Measurements from ENCODE around the gene ZNF605. TPM values are rescaled to one million over a fixed set of nuclear protein-coding genes. Genes with fewer than 3 reads are reported as not detected.
A peak's percentile ranks its signal among the peaks of the same experiment; 100 is the strongest.
"Not testable (repeated sequence)": the region's sequence is repeated elsewhere in the genome, so short reads cannot be mapped to it uniquely, and the experiment has no call there.

ZNF605 gene
- total RNA-seq, 2 experiments from 2014 or later: 4.3 to 5.3 TPM

DNA sequence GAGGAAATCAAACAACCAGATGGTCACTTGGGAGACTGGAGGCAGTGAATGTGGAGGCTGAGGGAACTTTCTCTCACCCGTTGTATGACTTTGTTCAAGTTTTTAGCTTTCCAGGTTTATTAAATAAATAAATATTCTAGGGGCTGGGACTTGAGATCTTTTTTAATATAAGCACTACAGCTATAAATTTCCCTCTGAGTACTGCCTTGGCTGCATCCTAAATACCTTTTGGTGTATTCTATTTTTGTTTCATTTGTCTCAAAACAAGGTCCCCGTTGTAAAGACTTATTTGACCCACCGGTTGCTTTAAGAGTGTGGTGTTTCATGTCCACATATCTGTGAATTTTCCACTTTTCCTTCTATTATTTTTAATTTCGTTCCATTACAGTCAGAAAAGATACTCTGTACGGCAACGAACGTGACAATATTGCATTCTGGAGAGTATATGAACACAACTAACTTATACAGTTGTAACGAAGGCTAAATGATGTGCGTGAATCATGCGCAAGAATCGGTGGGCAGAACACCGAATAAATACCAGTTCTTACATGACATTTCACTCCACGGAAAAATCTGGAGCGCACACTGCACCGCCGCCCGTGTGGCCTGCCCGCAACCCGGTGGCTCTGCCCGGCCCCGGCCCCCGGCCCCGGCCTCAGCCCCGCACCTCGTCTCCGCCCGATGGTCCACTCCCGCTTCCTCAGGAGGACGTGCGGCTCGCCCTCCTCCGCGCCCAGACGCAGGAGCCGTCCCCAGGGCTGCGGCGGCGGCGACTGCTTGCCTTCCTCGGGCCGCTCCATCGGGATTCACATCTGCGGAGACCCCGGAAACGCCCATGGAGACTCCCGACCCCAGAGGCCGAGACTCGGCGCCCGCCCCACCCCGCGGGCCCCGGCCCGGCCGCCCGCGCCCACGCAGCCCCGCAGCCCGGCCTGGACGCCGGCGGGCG lies 69.3 kb downstream of the ZNF605 start:
- Mint-ChIP-seq H3K27ac (peak overlapping the region; percentile 55), H3K27me3 (ENCODE audit: low read depth) (no peaks in the 10 kb centered on the region), H3K4me1 (ENCODE audit: low read depth) (peaks cover 40% of the 10 kb centered on the region), H3K36me3 (ENCODE audit: low read depth) (peaks cover 31% of the 10 kb centered on the region), H3K4me3 (peak overlapping the region; percentile 75), H3K9me3 (peaks cover 3% of the 10 kb centered on the region)
- no peak for DNase-seq
- intact Hi-C loops (cut with micrococcal nuclease): loop anchor here (1.0 to 2.0 kb wide), 8 partner anchors 17 to 243 kb away; partner anchors contain the start of genes ANKLE2, GOLGA3, PGAM5 and POLE
- CTCF ChIA-PET: interaction anchor here (0.6 kb wide), 1 partner anchor 202 kb away, joined by 4 read pairs; no protein-coding TSS in a partner anchor

DNA sequence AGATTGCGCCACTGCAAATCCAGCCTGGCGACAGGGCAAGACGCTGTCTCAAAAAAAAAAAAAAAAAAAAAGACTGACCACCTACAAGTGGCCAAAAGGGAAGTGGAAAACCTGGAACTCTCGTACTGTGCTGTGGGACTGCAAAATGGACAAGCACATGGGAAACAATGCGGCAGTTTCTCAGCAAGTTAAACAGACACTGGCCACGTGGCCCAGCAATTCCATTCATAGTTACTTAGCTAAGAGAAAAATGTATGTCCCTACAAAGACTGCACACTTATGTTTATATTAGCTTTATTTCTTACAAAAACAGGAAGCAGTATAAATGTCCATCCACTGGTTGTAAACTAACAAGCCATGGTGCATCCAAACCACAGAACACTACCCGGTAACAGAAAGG lies 74.3 kb downstream of the ZNF605 start:
- H3K4me3 Mint-ChIP-seq: no peak overlapping the region
- H3K4me1 Mint-ChIP-seq (ENCODE audit: low read depth): peaks cover 30% of the 10 kb centered on the region
- H3K9me3 Mint-ChIP-seq: peaks cover 3% of the 10 kb centered on the region

DNA sequence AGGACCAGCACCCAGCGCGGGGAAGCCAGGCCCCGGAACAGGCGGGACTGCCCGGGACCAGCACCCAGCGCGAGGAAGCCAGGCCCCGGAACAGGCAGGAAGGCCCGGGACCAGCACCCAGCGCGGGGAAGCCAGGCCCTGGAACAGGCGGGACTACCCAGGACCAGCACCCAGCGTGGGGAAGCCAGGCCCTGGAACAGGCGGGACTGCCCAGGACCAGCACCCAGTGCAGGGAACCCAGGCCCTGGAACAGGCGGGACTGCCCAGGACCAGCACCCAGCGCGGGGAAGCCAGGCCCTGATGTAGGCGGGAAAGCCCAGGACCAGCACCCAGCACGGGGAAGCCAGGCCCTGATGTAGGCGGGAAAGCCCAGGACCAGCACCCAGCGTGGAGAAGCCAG lies 81.5 kb downstream of the ZNF605 start:
- Mint-ChIP-seq H3K4me1 (ENCODE audit: low read depth) (peaks cover 14% of the 10 kb centered on the region), H3K36me3 (ENCODE audit: low read depth) (peaks cover 31% of the 10 kb centered on the region)
- DNase-seq; H3K9me3 Mint-ChIP-seq; H3K27ac Mint-ChIP-seq; CTCF ChIA-PET; H3K4me3 Mint-ChIP-seq; intact Hi-C loops (cut with micrococcal nuclease); H3K27me3 Mint-ChIP-seq (ENCODE audit: low read depth): not testable (repeated sequence)

More for the DNA sequence above, 74.3 kb downstream of the ZNF605 start:
- Mint-ChIP-seq H3K36me3 (ENCODE audit: low read depth) (peaks cover 33% of the 10 kb centered on the region), H3K27me3 (ENCODE audit: low read depth) (no peaks in the 10 kb centered on the region), H3K27ac (no peak overlapping the region)
- DNase-seq: no peak
- CTCF ChIA-PET: interaction anchor here (1.3 kb wide), 1 partner anchor 71 kb away, joined by 4 read pairs; no protein-coding TSS in a partner anchor
- intact Hi-C loops (cut with micrococcal nuclease): no loop called here

DNA sequence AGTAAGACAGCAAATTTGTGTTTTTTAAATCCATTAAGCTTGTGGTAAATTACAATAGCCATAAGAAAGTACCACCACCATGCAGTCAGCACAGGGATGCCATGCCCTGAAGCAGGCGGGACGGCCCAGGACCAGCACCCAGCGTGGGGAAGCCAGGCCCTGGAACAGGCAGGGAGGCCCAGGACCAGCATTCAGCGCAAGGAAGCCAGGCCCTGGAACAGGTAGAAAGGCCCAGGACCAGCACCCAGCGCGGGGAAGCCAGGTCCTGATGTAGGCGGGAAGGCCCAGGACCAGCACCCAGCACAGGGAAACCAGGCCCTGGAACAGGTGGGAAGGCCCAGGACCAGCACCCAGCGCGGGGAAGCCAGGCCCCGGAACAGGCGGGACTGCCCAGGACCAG lies 81.9 kb downstream of the ZNF605 start:
- Mint-ChIP-seq H3K9me3 (no peaks in the 10 kb centered on the region), H3K4me3 (no peak overlapping the region), H3K27me3 (ENCODE audit: low read depth) (no peaks in the 10 kb centered on the region), H3K36me3 (ENCODE audit: low read depth) (peaks cover 30% of the 10 kb centered on the region), H3K4me1 (ENCODE audit: low read depth) (peaks cover 15% of the 10 kb centered on the region), H3K27ac (no peak overlapping the region)
- no peak for DNase-seq
- intact Hi-C loops (cut with micrococcal nuclease): no loop called here
- CTCF ChIA-PET: no interaction called here

DNA sequence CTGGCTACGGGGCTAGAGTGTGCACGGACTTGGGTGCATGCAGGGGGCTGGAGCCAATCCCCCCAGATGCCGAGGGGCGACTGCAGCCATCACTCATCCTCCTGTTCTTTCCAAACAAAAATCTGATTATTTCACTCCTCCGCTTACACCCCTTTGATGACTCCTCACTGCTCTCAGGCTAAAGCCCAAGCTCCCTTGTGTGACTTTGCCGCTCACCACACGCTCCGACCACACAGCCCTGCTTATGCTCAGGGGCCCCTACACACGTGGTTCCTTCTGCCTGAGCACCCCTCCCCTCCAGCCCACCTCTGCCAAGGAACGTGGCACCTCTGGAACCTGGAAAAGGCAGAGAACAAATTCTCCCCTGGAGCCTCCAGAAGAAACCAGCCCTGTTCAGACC lies 82.4 kb downstream of the ZNF605 start:
- Mint-ChIP-seq H3K4me3 (no peak overlapping the region), H3K4me1 (ENCODE audit: low read depth) (peaks cover 16% of the 10 kb centered on the region), H3K36me3 (ENCODE audit: low read depth) (peaks cover 32% of the 10 kb centered on the region), H3K9me3 (no peaks in the 10 kb centered on the region), H3K27ac (peak overlapping the region; percentile 37), H3K27me3 (ENCODE audit: low read depth) (no peaks in the 10 kb centered on the region)
- intact Hi-C loops (cut with micrococcal nuclease): no loop called here
- DNase-seq: no peak
- CTCF ChIA-PET: no interaction called here

DNA sequence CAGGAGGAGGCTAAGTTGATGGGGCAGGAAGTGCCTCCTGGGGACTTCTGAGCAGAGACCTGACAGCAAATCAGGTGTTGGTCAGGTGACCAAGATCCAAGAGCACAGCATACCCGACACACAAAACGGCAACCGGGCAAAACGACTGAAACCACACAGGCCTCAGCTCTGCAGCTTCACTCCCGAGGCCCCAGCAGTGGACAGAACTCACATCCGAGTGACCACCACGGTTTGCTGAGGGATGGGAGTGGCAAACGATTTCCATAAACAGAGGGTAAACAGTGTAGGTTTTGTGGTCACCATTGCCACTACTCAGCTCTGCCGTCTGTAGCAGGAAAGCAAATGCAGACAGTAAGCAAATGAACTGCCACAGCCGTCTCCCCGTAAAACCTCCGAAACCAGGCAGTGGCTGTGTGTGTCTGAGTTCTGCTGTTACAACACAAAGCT lies 83.1 kb downstream of the ZNF605 start:
- DNase-seq: peak; percentile 21
- H3K27me3 Mint-ChIP-seq (ENCODE audit: low read depth): no peaks in the 10 kb centered on the region
- H3K9me3 Mint-ChIP-seq: no peaks in the 10 kb centered on the region
- intact Hi-C loops (cut with micrococcal nuclease): no loop called here
- no peak overlapping the region for H3K4me3 Mint-ChIP-seq
- CTCF ChIA-PET: no interaction called here
- peak overlapping the region; percentile 53 for H3K27ac Mint-ChIP-seq
- peaks cover 34% of the 10 kb centered on the region for H3K36me3 Mint-ChIP-seq (ENCODE audit: low read depth)
- peaks cover 17% of the 10 kb centered on the region for H3K4me1 Mint-ChIP-seq (ENCODE audit: low read depth)

DNA sequence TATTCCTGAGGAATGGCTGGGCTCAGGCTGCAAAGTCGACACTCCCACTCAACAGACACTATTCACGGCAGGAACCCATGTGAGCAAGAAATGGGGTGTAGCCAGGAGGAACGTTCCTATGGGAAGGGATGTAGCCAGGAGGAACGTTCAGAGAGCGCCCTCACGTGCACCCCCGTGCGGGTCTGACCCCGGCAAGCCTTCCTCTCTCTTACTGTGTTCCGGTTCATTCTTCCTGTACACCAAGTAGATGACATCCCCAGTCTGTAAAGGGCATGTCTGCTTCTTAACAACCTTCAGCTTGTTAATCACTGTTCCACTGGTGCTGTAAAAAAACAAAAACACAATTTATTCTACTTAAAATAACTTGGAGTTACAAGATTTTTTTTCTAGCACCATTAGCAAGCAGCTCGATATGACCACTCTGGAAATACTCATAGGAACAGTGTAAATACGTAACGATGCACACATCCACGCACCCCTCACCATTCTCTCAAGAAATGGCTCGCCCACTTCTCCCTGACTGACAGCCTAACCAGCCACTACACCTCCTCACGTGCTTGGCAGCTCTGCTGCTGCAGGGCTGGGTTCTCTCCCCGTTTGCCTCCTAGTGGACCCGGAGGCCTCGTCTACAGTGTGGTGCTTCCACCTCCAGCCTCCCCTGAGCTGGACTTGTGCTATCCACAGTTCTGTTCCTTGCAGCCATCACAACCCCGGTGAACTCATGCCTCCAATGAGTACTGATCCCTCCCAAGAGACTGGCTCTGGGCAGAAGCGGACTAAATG lies 83.8 kb downstream of the ZNF605 start:
- Mint-ChIP-seq H3K27ac (peak overlapping the region; percentile 53), H3K9me3 (no peaks in the 10 kb centered on the region), H3K27me3 (ENCODE audit: low read depth) (no peaks in the 10 kb centered on the region), H3K4me3 (peak overlapping the region; percentile 34), H3K36me3 (ENCODE audit: low read depth) (peaks cover 35% of the 10 kb centered on the region), H3K4me1 (ENCODE audit: low read depth) (peaks cover 23% of the 10 kb centered on the region)
- CTCF ChIA-PET: interaction anchor here (0.6 kb wide), 1 partner anchor 35 kb away, joined by 4 read pairs; no protein-coding TSS in a partner anchor
- DNase-seq: no peak
- intact Hi-C loops (cut with micrococcal nuclease): no loop called here

DNA sequence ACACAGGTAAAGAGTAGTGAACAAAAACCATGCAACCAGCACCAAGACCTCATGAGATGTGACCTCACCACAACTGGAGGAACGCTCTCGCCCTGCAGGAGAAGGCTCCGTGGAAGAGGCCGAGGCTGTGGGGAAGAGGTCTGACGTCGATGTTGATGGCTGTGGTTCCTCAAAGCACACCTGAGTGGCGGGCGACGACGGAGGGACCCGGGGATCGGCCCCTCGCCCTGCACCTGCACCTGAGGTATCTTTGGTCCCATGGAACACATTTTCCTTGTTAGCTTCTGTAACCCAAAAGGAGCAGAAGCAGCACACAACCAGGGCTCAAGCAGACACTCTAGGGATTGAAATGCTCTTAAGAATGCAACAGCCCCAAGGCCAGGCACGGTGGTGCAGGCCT lies 86.6 kb downstream of the ZNF605 start:
- CTCF ChIA-PET: interaction anchor here (0.9 kb wide), 1 partner anchor 22 kb away, joined by 3 read pairs; no protein-coding TSS in a partner anchor
- intact Hi-C loops (cut with micrococcal nuclease): no loop called here
- no peaks in the 10 kb centered on the region for H3K9me3 Mint-ChIP-seq

More for the DNA sequence above, 86.6 kb downstream of the ZNF605 start:
- H3K36me3 Mint-ChIP-seq (ENCODE audit: low read depth): peaks cover 43% of the 10 kb centered on the region
- H3K4me1 Mint-ChIP-seq (ENCODE audit: low read depth): peaks cover 36% of the 10 kb centered on the region
- no peaks in the 10 kb centered on the region for H3K27me3 Mint-ChIP-seq (ENCODE audit: low read depth)
- H3K4me3 Mint-ChIP-seq: no peak overlapping the region
- DNase-seq: no peak
- H3K27ac Mint-ChIP-seq: no peak overlapping the region

Other genes starting within 250 kb of the ZNF605 start
- 10 to 100 TPM; 50.1 to 55.7 TPM for gene PGAM5, start 245.5 kb downstream of the ZNF605 start, total RNA-seq
- 100 to 1,000 TPM; 102 to 106 TPM for gene ANKLE2, start 194.5 kb downstream of the ZNF605 start, total RNA-seq
- 10 to 100 TPM; 25.2 to 29.1 TPM for gene GOLGA3, start 127.4 kb downstream of the ZNF605 start, total RNA-seq
- 10 to 100 TPM; 27.2 to 32.8 TPM for gene CHFR, start 68.7 kb downstream of the ZNF605 start, total RNA-seq
- gene ZNF26, start 30.1 kb upstream of the ZNF605 start, total RNA-seq: 10 to 100 TPM in 1 of 2 experiments, 1 to 10 TPM in 1; 8.4 to 12.2 TPM
- gene ZNF84, start 81.2 kb upstream of the ZNF605 start, total RNA-seq: 10 to 100 TPM; 11.0 to 12.9 TPM
- 10 to 100 TPM; 13.3 to 13.9 TPM for gene ZNF140, start 124.6 kb upstream of the ZNF605 start, total RNA-seq
- 1 to 10 TPM; 1.1 to 1.2 TPM for gene ZNF891, start 174.0 kb upstream of the ZNF605 start, total RNA-seq
- 1 to 10 TPM; 4.9 to 6.0 TPM for gene ZNF10, start 174.3 kb upstream of the ZNF605 start, total RNA-seq
- 1 to 10 TPM; 8.4 to 9.1 TPM for gene ZNF268, start 225.2 kb upstream of the ZNF605 start, total RNA-seq